HCT116 (cell line): ENCODE results near the gene TLK1. TPM values are rescaled to one million over a fixed set of nuclear protein-coding genes. Genes with fewer than 3 reads are reported as not detected.

Experiments
- ATAC-seq: fragments of 200-7000 bp; cut with Tn5 transposase; 2 replicates; pipeline ENCODE4 v1.9.1; 2020; ENCODE audit warnings: mild to moderate bottlenecking, moderate library complexity
- BruUV-seq: library from RNA; stranded (reverse); fragments of 400-500 nt; replicated peaks from 2 replicates; lab custom pipeline; 2021; lab: Mats Ljungman, UMichigan
- CTCF ChIA-PET: fragments of 300-600 bp; sonication (Branson Sonifier 250); formaldehyde crosslinking; loops from one replicate; lab custom pipeline; 2021; ENCODE audit warnings: antibody characterized with exemption; lab: Charles Lee
- POLR2A ChIA-PET: fragments of 300-600, 350-600 bp; sonication (Branson Sonifier 250); formaldehyde crosslinking; loops from one replicate; lab custom pipeline; 2021; ENCODE audit warnings: antibody characterized with exemption; lab: Charles Lee
- RAD21 ChIA-PET, 2 experiments: fragments of 300-600 bp; sonication (Branson Sonifier 250); formaldehyde crosslinking; loops; one replicate each; lab custom pipeline; 2023; ENCODE audit warnings: low total read pairs in 2 of 2; ENCODE audit not compliant: uncharacterized antibody in 2 of 2, unreplicated experiment in 2 of 2, low non-redundant PET in 1 of 2; lab: Charles Lee
- DNase-seq: peaks from one replicate; pipeline ENCODE4 v3.0.0-alpha.2; 2010; ENCODE audit warnings: low read depth, low spot score
- H2AFZ ChIP-seq: fragments of 200-600 bp; shearing (Covaris generic), sonication (generic); 2 replicates; pipeline ENCODE4 v1.6.1; 2017; ENCODE audit warnings: low read depth, mixed run types, mixed read lengths, antibody characterized with exemption, low read length; ENCODE audit not compliant: poor library complexity, severe bottlenecking
- H3K27ac ChIP-seq: 2 replicates; pipeline ENCODE4 v1.5.1; 2012; ENCODE audit warnings: low read depth, low read length
- H3K27me3 ChIP-seq: fragments of 200-600 bp; sonication (generic); 2 replicates; pipeline ENCODE4 v1.6.1; 2016; ENCODE audit warnings: mixed run types, low read length, mixed read lengths; ENCODE audit not compliant: insufficient read depth
- H3K36me3 ChIP-seq, 2 experiments: fragments of 200-500 bp in 1 of 2; fragments of 200-600 bp in 1 of 2; sonication (Bioruptor generic) in 1 of 2; sonication (generic) in 1 of 2; 2 replicates each; pipeline versions ENCODE4 v1.5.1 to v1.6.1; 2014 to 2016; ENCODE audit warnings: low read length in 2 of 2, inconsistent platforms in 1 of 2, mixed read lengths in 1 of 2, mixed run types in 1 of 2; ENCODE audit not compliant: insufficient read depth in 2 of 2, control insufficient read depth in 1 of 2
- H3K4me1 ChIP-seq, 2 experiments: fragments of 200-600 bp in 1 of 2; sonication (generic) in 1 of 2; 2 replicates each; pipeline versions ENCODE4 v1.5.1 to v1.6.1; 2012 to 2017; ENCODE audit warnings: low read length in 2 of 2, inconsistent platforms in 1 of 2, mild to moderate bottlenecking in 1 of 2, mixed read lengths in 1 of 2, mixed run types in 1 of 2, moderate library complexity in 1 of 2; ENCODE audit not compliant: insufficient read depth in 2 of 2, control insufficient read depth in 1 of 2
- H3K4me2 ChIP-seq: fragments of 200-600 bp; sonication (generic); 2 replicates; pipeline ENCODE4 v1.6.1; 2017; ENCODE audit warnings: mixed run types, low read length, mixed read lengths
- H3K4me3 ChIP-seq, 2 experiments: fragments of 200-600 bp in 1 of 2; sonication (generic) in 1 of 2; replicated peaks in 1 of 2; 2 replicates each; pipeline ENCODE4 v1.5.1; 2011 to 2016; ENCODE audit warnings: low read length in 2 of 2, control low read depth in 1 of 2, low read depth in 1 of 2, mild to moderate bottlenecking in 1 of 2, mixed read lengths in 1 of 2, mixed run types in 1 of 2
- H3K79me2 ChIP-seq: fragments of 200-600 bp; sonication (generic); 2 replicates; pipeline ENCODE4 v1.6.1; 2017; ENCODE audit warnings: mild to moderate bottlenecking, mixed run types, low read length, moderate library complexity, mixed read lengths; ENCODE audit not compliant: insufficient read depth
- H3K9ac ChIP-seq: fragments of 200-600 bp; sonication (generic); 2 replicates; pipeline ENCODE4 v1.6.1; 2016; ENCODE audit warnings: low read length, mixed read lengths
- H3K9me2 ChIP-seq: fragments of 200-600 bp; sonication (generic), shearing (Covaris generic); 2 replicates; pipeline ENCODE4 v1.6.1; 2017; ENCODE audit warnings: mixed run types, mild to moderate bottlenecking, moderate library complexity; ENCODE audit not compliant: insufficient read depth
- H3K9me3 ChIP-seq, 2 experiments: fragments of 200-500 bp in 1 of 2; fragments of 200-600 bp in 1 of 2; sonication (Bioruptor generic) in 1 of 2; sonication (generic) in 1 of 2; 2 replicates each; pipeline ENCODE4 v1.6.1; 2014 to 2017; ENCODE audit warnings: low read length in 2 of 2, mixed read lengths in 2 of 2, inconsistent platforms in 1 of 2, low read depth in 1 of 2, mild to moderate bottlenecking in 1 of 2, mixed run types in 1 of 2, moderate library complexity in 1 of 2; ENCODE audit not compliant: control insufficient read depth in 1 of 2, insufficient read depth in 1 of 2
- H4K20me1 ChIP-seq: fragments of 200-600 bp; sonication (generic), shearing (Covaris generic); 2 replicates; pipeline ENCODE4 v1.6.1; 2017; ENCODE audit warnings: mixed run types, mild to moderate bottlenecking, moderate library complexity; ENCODE audit not compliant: insufficient read depth
- CBX3 ChIP-seq: IDR thresholded peaks from 2 replicates; pipeline ENCODE4 v1.6.1; 2012; ENCODE audit warnings: low read depth
- EZH2phosphoT487 ChIP-seq: fragments of 200-600 bp; IDR thresholded peaks from 2 replicates; pipeline ENCODE4 v1.6.1; 2018; ENCODE audit warnings: antibody characterized with exemption, borderline replicate concordance
- FOSL1 ChIP-seq: IDR thresholded peaks from 2 replicates; pipeline ENCODE4 v1.6.1; 2012; ENCODE audit warnings: low read depth
- JUND ChIP-seq: IDR thresholded peaks from 2 replicates; pipeline ENCODE4 v1.6.1; 2012
- POLR2AphosphoS5 ChIP-seq: IDR thresholded peaks from 2 replicates; pipeline ENCODE4 v1.6.1; 2011; ENCODE audit warnings: mild to moderate bottlenecking, low read depth, low read length, moderate library complexity
- SIN3A ChIP-seq: IDR thresholded peaks from 2 replicates; pipeline ENCODE4 v1.6.1; 2012; ENCODE audit warnings: low read depth
- SRF ChIP-seq: IDR thresholded peaks from 2 replicates; pipeline ENCODE4 v1.6.1; 2012; ENCODE audit warnings: low read depth
- TCF7L2 ChIP-seq: IDR thresholded peaks from 2 replicates; pipeline ENCODE4 v1.7.0; 2011; ENCODE audit warnings: borderline replicate concordance, inconsistent platforms; ENCODE audit not compliant: insufficient read depth, insufficient read length; ENCODE audit errors: extremely low read depth
- intact Hi-C: fragments of 100-400 bp; cut with micrococcal nuclease; formaldehyde crosslinking; loops from 2 replicates; pipeline ENCODE4 v1.10.0; 2022
- total RNA-seq: library from RNA; stranded (reverse); gene quantifications from one replicate; pipeline ENCODE4 v1.2.1, GENCODE V29; 2021; ENCODE audit not compliant: unreplicated experiment
- TF ChIP-seq, protein P1 (sequence below), 3 experiments: fragments of 200-600 bp in 1 of 3; sonication (generic) in 1 of 3; IDR thresholded peaks in 2 of 3; conservative IDR thresholded peaks in 1 of 3; 2 replicates each; pipeline ENCODE4 v1.5.1; 2012 to 2017; ENCODE audit warnings: low read depth in 2 of 3, low read length in 2 of 3, antibody characterized with exemption in 1 of 3, borderline replicate concordance in 1 of 3, control low read depth in 1 of 3, mild to moderate bottlenecking in 1 of 3, mixed read lengths in 1 of 3, mixed run types in 1 of 3, moderate library complexity in 1 of 3; ENCODE audit not compliant: insufficient read depth in 1 of 3

TLK1 gene
- total RNA-seq, 1 experiment from 2014 or later = 57.7 TPM

DNA sequence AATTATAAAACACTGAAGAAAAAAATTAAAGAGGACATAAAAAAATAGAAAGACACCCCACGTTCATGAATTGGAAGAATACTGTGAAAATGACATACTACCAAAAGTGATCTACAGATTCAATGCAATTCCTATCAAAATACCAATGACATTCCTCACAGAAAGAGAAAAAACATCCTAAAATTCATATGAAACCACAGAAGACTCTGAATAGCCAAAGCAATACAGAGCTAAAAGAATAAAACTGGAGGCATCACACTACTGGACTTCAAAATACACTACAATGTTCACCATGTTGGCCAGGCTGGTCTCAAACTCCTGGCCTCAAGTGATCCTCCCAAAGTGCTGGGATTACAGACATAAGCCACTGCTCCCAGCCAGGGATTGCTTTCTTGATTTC, 56.3 kb downstream of the TLK1 start:
- H2AFZ ChIP-seq = no peak overlapping the region
- intact Hi-C loops = no loop called here
- no TSS peak for BruUV-seq
- CTCF ChIA-PET = no interaction called here
- peaks cover 0 to 3% of the 10 kb centered on the region in 2 experiments; a peak in 2 of 4 replicates for H3K9me3 ChIP-seq
- POLR2A ChIA-PET = no interaction called here
- RAD21 ChIA-PET = no interaction called here
- H4K20me1 ChIP-seq = peaks cover 3% of the 10 kb centered on the region; the same call in 1 of the 2 replicates
- DNase-seq (no peak), ATAC-seq (no peak)
- no peak overlapping the region for H3K27ac ChIP-seq
- TF ChIP-seq FOSL1 (no peak), TCF7L2 (no peak), SIN3A (no peak)
- peaks cover 0 to 10% of the 10 kb centered on the region in 2 experiments; a peak in 1 of 4 replicates for H3K36me3 ChIP-seq
- no peaks in the 10 kb centered on the region for H3K27me3 ChIP-seq
- no peak overlapping the region for H3K4me2 ChIP-seq
- peaks cover 89% of the 10 kb centered on the region for H3K79me2 ChIP-seq
- H3K4me1 ChIP-seq = no peaks in the 10 kb centered on the region
- H3K9me2 ChIP-seq = no peaks in the 10 kb centered on the region
- no peak overlapping the region for H3K9ac ChIP-seq
- H3K4me3 ChIP-seq = no peak overlapping the region

DNA sequence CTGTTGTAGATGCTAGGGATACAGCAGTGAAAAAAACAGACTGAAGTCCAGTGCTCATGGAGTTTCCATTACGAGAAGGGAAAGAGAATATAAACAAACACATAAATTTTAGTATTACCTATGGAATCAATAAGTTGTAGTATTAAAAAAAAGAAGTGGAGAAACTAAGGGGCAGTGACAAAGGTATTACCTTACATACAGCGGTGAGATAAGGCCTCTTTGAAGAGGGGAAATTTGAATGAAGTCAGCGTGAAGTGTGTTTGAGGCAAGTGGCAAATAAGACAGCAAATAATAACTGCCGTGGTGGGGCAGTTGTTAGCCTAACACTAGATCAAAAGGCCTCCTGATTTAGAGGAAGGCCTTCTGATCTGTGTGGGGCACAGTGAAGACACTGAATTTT, 57.9 kb downstream of the TLK1 start:
- peaks cover 0 to 10% of the 10 kb centered on the region in 2 experiments; a peak in 1 of 4 replicates for H3K36me3 ChIP-seq
- DNase-seq (no peak), ATAC-seq (no peak)
- no peak for TF ChIP-seq SRF
- TF ChIP-seq SIN3A = no peak
- TF ChIP-seq TCF7L2 = no peak
- TF ChIP-seq, protein P1, sequence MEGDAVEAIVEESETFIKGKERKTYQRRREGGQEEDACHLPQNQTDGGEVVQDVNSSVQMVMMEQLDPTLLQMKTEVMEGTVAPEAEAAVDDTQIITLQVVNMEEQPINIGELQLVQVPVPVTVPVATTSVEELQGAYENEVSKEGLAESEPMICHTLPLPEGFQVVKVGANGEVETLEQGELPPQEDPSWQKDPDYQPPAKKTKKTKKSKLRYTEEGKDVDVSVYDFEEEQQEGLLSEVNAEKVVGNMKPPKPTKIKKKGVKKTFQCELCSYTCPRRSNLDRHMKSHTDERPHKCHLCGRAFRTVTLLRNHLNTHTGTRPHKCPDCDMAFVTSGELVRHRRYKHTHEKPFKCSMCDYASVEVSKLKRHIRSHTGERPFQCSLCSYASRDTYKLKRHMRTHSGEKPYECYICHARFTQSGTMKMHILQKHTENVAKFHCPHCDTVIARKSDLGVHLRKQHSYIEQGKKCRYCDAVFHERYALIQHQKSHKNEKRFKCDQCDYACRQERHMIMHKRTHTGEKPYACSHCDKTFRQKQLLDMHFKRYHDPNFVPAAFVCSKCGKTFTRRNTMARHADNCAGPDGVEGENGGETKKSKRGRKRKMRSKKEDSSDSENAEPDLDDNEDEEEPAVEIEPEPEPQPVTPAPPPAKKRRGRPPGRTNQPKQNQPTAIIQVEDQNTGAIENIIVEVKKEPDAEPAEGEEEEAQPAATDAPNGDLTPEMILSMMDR (IDR thresholded peaks at IDR 0.05 in 2 of 3, conservative IDR thresholded peaks at IDR 0.05 in 1 of 3; ENCODE audit: borderline replicate concordance in 1 of 3, insufficient read depth in 1 of 3, low read depth in 2 of 3, low read length in 2 of 3) = no peak
- no peak for TF ChIP-seq EZH2phosphoT487
- no peak for TF ChIP-seq POLR2AphosphoS5
- no peak for TF ChIP-seq JUND
- TF ChIP-seq CBX3 = no peak
- BruUV-seq = no TSS peak
- ChIA-PET CTCF (no interaction called here), POLR2A (no interaction called here), RAD21 (no interaction called here)
- H3K4me3 ChIP-seq = no peak overlapping the region
- H3K9me2 ChIP-seq = no peaks in the 10 kb centered on the region
- H3K4me2 ChIP-seq = no peak overlapping the region
- H3K79me2 ChIP-seq = peaks cover 88% of the 10 kb centered on the region
- no peak overlapping the region for H3K9ac ChIP-seq
- no peaks in the 10 kb centered on the region; the same call in 1 of the 2 replicates for H4K20me1 ChIP-seq
- intact Hi-C loops = no loop called here
- H3K27me3 ChIP-seq = no peaks in the 10 kb centered on the region
- H3K27ac ChIP-seq = no peak overlapping the region
- no peaks in the 10 kb centered on the region for H3K4me1 ChIP-seq
- H2AFZ ChIP-seq = no peak overlapping the region
- H3K9me3 ChIP-seq = peaks cover 0 to 5% of the 10 kb centered on the region in 2 experiments; a peak in 2 of 4 replicates
